ENCODE results near the gene VPS52.

GRCh38 chr6:33236852-33237251 is 34.8 kb downstream of the VPS52 start:
- TF ChIP-seq, protein P1, sequence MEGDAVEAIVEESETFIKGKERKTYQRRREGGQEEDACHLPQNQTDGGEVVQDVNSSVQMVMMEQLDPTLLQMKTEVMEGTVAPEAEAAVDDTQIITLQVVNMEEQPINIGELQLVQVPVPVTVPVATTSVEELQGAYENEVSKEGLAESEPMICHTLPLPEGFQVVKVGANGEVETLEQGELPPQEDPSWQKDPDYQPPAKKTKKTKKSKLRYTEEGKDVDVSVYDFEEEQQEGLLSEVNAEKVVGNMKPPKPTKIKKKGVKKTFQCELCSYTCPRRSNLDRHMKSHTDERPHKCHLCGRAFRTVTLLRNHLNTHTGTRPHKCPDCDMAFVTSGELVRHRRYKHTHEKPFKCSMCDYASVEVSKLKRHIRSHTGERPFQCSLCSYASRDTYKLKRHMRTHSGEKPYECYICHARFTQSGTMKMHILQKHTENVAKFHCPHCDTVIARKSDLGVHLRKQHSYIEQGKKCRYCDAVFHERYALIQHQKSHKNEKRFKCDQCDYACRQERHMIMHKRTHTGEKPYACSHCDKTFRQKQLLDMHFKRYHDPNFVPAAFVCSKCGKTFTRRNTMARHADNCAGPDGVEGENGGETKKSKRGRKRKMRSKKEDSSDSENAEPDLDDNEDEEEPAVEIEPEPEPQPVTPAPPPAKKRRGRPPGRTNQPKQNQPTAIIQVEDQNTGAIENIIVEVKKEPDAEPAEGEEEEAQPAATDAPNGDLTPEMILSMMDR (IDR thresholded peaks at IDR 0.05): no peak
- no peak for TF ChIP-seq EZH2 (IDR thresholded peaks at IDR 0.05; ENCODE audit: borderline replicate concordance, insufficient read depth, low read depth, low read length, poor library complexity, severe bottlenecking)

Measured in B cell (primary cell).